ENCODE data around the gene KIF23.

Gene KIF23

GRCh38 chr15:69415381-69415780 is 1.2 kb downstream of the KIF23 start:
- TF ChIP-seq CTCF (IDR thresholded peaks at IDR 0.05; ENCODE audit: borderline replicate concordance, insufficient read depth, low read depth, low read length): no peak

GRCh38 chr15:69417581-69417980 is 3.4 kb downstream of the KIF23 start:
- H3K4me3 ChIP-seq (ENCODE audit: low read depth, low read length): no peak overlapping the region
- no peak for TF ChIP-seq CTCF (IDR thresholded peaks at IDR 0.05; ENCODE audit: borderline replicate concordance, insufficient read depth, low read depth, low read length)

More at GRCh38 chr15:69415381-69415780, 1.2 kb downstream of the KIF23 start:
- peak overlapping the region; percentile 28 for H3K4me3 ChIP-seq (ENCODE audit: low read depth, low read length)

- no peak overlapping the region for H3K4me3 ChIP-seq (ENCODE audit: low read depth, low read length)
- TF ChIP-seq CTCF (IDR thresholded peaks at IDR 0.05; ENCODE audit: borderline replicate concordance, insufficient read depth, low read depth, low read length): no peak
Measured at GRCh38 chr15:69421498-69421897, 7.3 kb downstream of the KIF23 start.

- no peak overlapping the region for H3K4me3 ChIP-seq (ENCODE audit: low read depth, low read length)
- no peak for TF ChIP-seq CTCF (IDR thresholded peaks at IDR 0.05; ENCODE audit: borderline replicate concordance, insufficient read depth, low read depth, low read length)
Measured at GRCh38 chr15:69422336-69422895, 8.3 kb downstream of the KIF23 start.

- no peak for TF ChIP-seq CTCF (IDR thresholded peaks at IDR 0.05; ENCODE audit: borderline replicate concordance, insufficient read depth, low read depth, low read length)
- no peak overlapping the region for H3K4me3 ChIP-seq (ENCODE audit: low read depth, low read length)
Measured at GRCh38 chr15:69424001-69424400, 9.9 kb downstream of the KIF23 start.

- TF ChIP-seq CTCF (IDR thresholded peaks at IDR 0.05; ENCODE audit: borderline replicate concordance, insufficient read depth, low read depth, low read length): no peak
- H3K4me3 ChIP-seq (ENCODE audit: low read depth, low read length): no peak overlapping the region
Measured at GRCh38 chr15:69424748-69425413, 10.7 kb downstream of the KIF23 start.

GRCh38 chr15:69433831-69434230 is 19.7 kb downstream of the KIF23 start:
- no peak overlapping the region for H3K4me3 ChIP-seq (ENCODE audit: low read depth, low read length)
- TF ChIP-seq CTCF (IDR thresholded peaks at IDR 0.05; ENCODE audit: borderline replicate concordance, insufficient read depth, low read depth, low read length): no peak
